Lower leg skin (tissue), 3 donors: ENCODE data around the gene FCER2.

ENCODE experiments used
- CTCF ChIP-seq, 3 donors: fragments of 450-650 bp; IDR thresholded peaks; one replicate each; pipeline ENCODE4 v1.5.1; 2016; ENCODE audit warnings: antibody characterized with exemption in 3 of 3, mild to moderate bottlenecking in 3 of 3, moderate library complexity in 2 of 3
- POLR2A ChIP-seq, 2 donors: fragments of 450-650 bp; IDR thresholded peaks; one replicate each; pipeline ENCODE4 v1.6.1; 2016 to 2017; ENCODE audit warnings: antibody characterized with exemption in 2 of 2, mild to moderate bottlenecking in 1 of 2, moderate library complexity in 1 of 2

GRCh38 chr19:7692417-7693088, 9.4 kb downstream of the FCER2 start:
- no peak for TF ChIP-seq CTCF (IDR thresholded peaks at IDR 0.05)
- no peak for TF ChIP-seq POLR2A (IDR thresholded peaks at IDR 0.05)
